ENCODE measurements around the gene CHST15.
"Not testable (repeated sequence)": the region's sequence is repeated elsewhere in the genome, so short reads cannot be mapped to it uniquely, and the experiment has no call there.

CHST15 gene

GRCh38 chr10:124099604-124100003 is 6.2 kb upstream of the CHST15 start:
- DNase-seq (ENCODE audit: low read depth in 2 of 2, low spot score in 1 of 2): no peak

- DNase-seq (ENCODE audit: low read depth in 2 of 2, low spot score in 1 of 2): no peak
Observed at GRCh38 chr10:124098575-124098974, 5.2 kb upstream of the CHST15 start.

- no peak for DNase-seq (ENCODE audit: low read depth in 2 of 2, low spot score in 1 of 2)
Observed at GRCh38 chr10:124097883-124098282, 4.5 kb upstream of the CHST15 start.

- DNase-seq (ENCODE audit: low read depth in 2 of 2, low spot score in 1 of 2): no peak
Observed at GRCh38 chr10:124096494-124096893, 3.1 kb upstream of the CHST15 start.

- DNase-seq (ENCODE audit: low read depth in 2 of 2, low spot score in 1 of 2): not testable (repeated sequence)
Observed at GRCh38 chr10:124095801-124096200, 2.4 kb upstream of the CHST15 start.

GRCh38 chr10:124095096-124095495 is 1.7 kb upstream of the CHST15 start:
- no peak for DNase-seq (ENCODE audit: low read depth in 2 of 2, low spot score in 1 of 2)

- no peak for DNase-seq (ENCODE audit: low read depth in 2 of 2, low spot score in 1 of 2)
Observed at GRCh38 chr10:124094419-124094785, 1.0 kb upstream of the CHST15 start.

- not testable (repeated sequence) for DNase-seq (ENCODE audit: low read depth in 2 of 2, low spot score in 1 of 2)
Observed at GRCh38 chr10:124093774-124094418, 498 bp upstream of the CHST15 start.

- no peak for DNase-seq (ENCODE audit: low read depth in 2 of 2, low spot score in 1 of 2)
Observed at GRCh38 chr10:124092250-124092859, 1.0 kb downstream of the CHST15 start.

- no peak for DNase-seq (ENCODE audit: low read depth in 2 of 2, low spot score in 1 of 2)
Observed at GRCh38 chr10:124091646-124092249, 1.6 kb downstream of the CHST15 start.

GRCh38 chr10:124090601-124091209 is 2.7 kb downstream of the CHST15 start:
- DNase-seq (ENCODE audit: low read depth in 2 of 2, low spot score in 1 of 2): no peak

- no peak for DNase-seq (ENCODE audit: low read depth in 2 of 2, low spot score in 1 of 2)
Observed at GRCh38 chr10:124089859-124090258, 3.5 kb downstream of the CHST15 start.

- no peak for DNase-seq (ENCODE audit: low read depth in 2 of 2, low spot score in 1 of 2)
Observed at GRCh38 chr10:124088915-124089314, 4.5 kb downstream of the CHST15 start.

GRCh38 chr10:124087672-124088634 is 5.4 kb downstream of the CHST15 start:
- no peak for DNase-seq (ENCODE audit: low read depth in 2 of 2, low spot score in 1 of 2)

GRCh38 chr10:124086787-124087671 is 6.4 kb downstream of the CHST15 start:
- DNase-seq (ENCODE audit: low read depth in 2 of 2, low spot score in 1 of 2): no peak

- no peak for DNase-seq (ENCODE audit: low read depth in 2 of 2, low spot score in 1 of 2)
Observed at GRCh38 chr10:124086097-124086710, 7.2 kb downstream of the CHST15 start.

GRCh38 chr10:124085680-124086079 is 7.7 kb downstream of the CHST15 start:
- no peak for DNase-seq (ENCODE audit: low read depth in 2 of 2, low spot score in 1 of 2)

- no peak for DNase-seq (ENCODE audit: low read depth in 2 of 2, low spot score in 1 of 2)
Observed at GRCh38 chr10:124084708-124085107, 8.7 kb downstream of the CHST15 start.

- DNase-seq (ENCODE audit: low read depth in 2 of 2, low spot score in 1 of 2): no peak
Observed at GRCh38 chr10:124083740-124084397, 9.5 kb downstream of the CHST15 start.

Data from stimulated activated CD8-positive, alpha-beta memory T cell treated with anti-CD3 and anti-CD28 coated beads, Interleukin-4, amount 100 ng/mL, for 1 hour (primary cell).